Stimulated activated CD8-positive, alpha-beta memory T cell treated with anti-CD3 and anti-CD28 coated beads, Interleukin-7, amount 100 ng/mL, for 1 hour (primary cell): Measurements from ENCODE around the gene INHA.
A peak's percentile ranks its signal among the peaks of the same experiment; 100 is the strongest.

Source experiments
- DNase-seq, 2 donors: peaks; one replicate each; pipeline ENCODE4 v3.0.0-alpha.2; 2020; ENCODE audit warnings: low read depth in 2 of 2

Gene INHA

DNA sequence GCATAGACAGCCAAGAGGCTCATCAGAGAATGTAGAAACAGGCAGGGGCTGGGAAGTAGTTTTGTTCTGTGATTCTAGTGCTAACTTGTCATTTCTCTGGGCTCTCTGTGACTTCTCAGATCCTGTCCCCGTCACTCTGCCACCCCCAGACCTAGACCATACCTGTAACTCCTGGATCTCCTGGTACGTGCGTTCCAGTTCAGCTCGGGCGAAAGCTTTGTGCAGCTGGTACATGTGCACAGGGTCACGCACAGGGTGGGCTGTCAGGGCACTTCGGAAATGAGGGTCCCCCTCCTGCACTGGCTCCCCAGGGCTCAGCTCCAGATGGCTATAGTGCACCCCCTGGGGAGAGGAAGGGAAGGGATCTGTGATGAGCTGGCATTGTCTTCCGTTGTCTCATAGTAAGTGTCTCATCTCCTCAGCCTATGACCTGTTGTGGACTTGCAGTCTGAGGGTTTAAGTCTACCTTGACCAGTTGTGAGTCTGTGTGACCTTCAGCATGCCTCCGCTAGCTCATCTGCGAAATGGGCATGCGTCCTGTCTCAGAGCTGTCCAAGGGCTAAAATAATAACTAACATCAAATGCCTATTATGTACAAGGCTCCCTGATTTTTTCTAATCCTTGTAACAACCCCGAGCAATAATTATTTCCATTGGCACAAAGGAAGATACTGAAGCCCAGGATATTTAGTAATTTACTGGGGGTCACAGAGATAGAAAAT, 31.2 kb upstream of the INHA start:
- DNase-seq, result no peak

DNA sequence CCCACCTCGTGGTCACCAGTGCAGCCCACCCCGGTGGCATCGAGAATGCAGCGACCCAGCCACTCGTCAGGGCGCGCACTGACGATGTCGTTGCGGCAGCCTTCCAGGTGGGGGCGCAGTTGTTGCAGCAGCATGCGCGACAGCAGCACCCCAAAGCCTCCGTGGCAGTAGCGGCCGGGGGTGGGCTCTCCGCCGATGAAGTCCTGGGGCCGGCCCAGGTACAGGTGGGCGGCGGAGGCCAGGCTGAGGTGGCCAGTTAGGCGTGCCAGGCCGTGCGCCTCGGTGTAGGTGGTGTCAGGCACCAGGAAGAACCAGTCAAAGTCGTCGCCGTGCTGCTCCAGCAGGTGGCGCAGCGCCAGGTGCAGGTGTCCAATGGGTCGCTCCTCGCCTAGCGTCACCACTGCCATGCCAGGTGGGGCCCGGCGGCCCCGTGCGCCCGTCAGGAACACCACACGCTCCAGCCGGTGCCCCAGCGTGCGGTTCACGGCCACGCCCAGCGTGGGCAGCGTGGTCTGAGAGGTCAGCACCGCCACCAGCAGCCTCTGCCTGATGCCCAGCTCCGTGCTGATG, 30.4 kb upstream of the INHA start:
- peak; percentile 60 to 70 for DNase-seq

DNA sequence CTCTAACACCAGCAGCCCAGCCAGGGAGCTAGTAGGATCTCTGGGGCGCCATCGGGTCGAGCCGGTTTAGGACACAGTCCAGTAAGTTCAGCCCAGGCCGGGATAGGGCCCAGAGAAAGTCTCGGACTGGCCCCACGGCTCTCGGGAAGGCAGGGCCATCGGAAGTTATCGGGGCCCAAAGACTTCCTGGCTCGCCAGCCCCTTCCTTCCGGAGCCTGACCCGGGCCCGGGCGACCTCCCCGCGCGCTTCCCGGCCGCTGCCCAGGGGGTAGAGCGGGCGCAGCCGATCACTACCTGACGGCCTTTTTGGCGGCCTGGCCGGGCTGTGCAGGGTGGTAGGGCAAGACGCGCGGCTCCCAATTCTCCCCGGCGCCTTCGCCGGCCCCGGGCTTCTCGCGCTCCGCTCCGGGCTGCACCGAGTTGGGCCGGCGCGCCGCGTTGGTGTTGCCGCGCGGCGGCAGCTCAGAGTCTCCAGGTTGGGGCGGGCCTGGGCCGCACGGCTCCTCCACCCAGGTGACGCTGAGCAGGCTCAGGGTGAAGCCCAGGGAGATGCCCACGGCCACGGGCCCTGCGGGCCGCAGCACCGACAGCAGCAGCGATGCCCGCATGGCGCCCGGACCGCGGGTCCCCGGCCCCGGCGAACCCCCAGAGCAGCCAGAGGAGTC, 29.0 kb upstream of the INHA start:
- DNase-seq, result no peak

DNA sequence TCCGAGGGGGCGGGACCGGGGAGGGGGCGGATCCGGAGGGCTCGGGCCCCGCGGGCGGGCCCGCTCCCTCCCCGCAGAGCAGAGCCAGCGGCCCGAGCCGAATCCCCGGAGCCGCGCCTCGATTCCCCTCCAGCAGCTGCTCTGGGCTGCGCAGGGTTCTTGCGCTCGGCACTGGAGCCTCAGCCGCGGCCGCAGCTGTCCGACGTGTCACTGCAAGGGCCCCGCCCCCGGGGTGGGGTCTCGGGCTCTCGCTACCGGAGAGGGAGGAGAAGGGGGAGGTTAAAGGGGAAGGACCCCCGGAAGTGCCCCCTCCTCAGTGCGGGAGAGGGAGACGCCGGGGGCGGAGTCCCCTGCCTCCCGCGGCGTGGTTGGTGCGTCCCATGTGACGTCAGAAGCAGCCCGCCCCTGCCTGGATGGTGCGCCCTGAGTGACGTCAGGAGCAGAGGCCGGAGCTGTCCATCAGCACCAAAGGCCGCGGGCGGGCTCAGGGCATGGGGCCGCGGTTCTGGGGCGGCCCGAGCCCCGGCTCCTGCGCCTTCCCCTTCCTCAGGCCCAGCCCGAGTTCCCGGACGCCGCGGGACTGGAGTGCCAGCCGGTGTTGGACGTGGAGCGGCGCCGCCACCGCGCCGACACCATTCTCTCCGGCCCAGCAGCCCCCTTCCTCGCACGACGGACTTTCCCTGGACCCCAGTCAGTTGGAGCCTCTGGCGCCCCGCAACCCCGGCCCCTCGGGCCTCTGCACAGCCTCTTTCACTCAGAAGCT, 28.3 kb upstream of the INHA start, which contains the start of the genes CHPF and TMEM198:
Gene CHPF (minus strand): TSS at position 214 of the 763 bp plus-strand sequence. CDS start 271 bp downstream, outside the sequence.
Gene TMEM198 (plus strand): TSS at position 433 of the 763 bp plus-strand sequence. CDS start 700 bp downstream, outside the sequence.
- peak; percentile 79 to 82 for DNase-seq

DNA sequence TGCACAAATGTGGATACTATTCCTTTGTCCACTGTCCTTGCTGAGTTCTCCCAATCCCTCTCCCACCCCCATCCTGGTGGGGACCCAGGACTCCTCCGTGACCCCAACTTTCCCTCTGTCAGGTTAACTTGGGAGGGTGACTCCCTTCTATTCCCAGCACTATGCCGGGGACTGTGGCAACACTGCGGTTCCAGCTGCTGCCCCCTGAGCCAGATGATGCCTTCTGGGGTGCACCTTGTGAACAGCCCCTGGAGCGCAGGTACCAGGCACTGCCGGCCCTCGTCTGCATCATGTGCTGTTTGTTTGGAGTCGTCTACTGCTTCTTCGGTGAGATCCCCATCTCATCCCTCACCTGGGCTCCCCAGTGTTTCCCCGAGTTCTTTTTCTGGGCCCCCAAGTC, 27.5 kb upstream of the INHA start:
- DNase-seq, result no peak

DNA sequence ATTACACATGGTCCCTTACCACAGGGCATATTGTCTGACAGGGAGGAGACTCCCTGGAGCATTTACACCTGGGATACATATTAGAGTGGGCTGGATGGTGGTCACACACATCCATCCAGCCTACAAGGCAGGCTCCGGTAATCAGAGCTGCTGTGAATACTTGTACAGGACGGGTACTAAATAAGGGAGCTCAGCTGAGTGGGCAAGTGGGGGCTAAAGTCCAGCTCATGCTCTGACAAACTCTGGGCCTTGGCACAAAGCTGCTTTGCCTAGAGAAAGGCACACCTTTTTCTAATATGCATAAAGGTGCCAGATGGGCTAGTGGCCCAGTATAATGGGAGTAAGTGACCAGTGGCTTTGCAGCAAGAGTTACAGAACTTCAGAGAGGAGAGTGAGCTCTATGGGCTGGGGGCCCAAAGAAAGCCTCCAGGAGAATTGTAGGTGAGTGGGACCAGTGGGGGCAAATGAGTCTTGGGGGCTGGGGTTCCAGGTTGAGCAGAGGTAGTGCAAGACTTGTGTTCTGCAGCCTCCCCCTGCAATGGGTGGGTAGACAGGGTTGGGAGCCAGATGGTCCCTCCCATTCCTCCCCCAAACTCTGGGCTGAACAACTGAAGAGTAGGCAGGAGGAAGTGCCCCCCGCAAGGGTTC, 26.7 kb upstream of the INHA start:
- no peak for DNase-seq

DNA sequence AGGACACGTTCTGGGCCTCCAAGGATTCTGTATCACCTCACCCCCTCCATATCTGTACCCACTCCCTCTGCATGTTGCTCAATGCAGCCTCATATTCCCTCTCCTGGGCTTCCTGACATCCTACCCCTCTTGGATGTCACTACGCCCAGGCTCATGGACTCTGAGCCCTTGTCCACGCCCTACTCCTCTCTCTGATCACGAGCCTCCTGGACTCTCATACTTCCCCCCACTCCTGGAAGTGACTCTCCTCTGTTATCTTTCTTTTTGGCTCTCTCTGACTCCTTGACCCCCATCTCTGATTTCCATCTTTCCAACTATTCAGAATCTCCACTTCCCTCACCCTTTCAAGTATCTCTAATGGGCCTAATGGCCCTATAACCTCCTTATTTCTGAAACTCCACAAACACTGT, 26.2 kb upstream of the INHA start:
- no peak for DNase-seq

DNA sequence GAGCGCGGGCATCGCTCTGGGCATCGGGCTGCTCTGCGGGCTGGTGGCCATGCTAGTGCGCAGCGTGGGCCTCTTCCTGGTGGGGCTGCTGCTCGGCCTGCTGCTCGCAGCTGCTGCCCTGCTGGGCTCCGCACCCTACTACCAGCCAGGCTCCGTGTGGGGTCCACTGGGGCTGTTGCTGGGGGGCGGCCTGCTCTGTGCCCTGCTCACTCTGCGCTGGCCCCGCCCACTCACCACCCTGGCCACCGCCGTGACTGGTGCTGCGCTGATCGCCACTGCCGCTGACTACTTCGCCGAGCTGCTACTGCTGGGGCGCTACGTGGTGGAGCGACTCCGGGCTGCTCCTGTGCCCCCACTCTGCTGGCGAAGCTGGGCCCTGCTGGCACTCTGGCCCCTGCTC, 24.5 kb upstream of the INHA start:
- DNase-seq, result no peak

DNA sequence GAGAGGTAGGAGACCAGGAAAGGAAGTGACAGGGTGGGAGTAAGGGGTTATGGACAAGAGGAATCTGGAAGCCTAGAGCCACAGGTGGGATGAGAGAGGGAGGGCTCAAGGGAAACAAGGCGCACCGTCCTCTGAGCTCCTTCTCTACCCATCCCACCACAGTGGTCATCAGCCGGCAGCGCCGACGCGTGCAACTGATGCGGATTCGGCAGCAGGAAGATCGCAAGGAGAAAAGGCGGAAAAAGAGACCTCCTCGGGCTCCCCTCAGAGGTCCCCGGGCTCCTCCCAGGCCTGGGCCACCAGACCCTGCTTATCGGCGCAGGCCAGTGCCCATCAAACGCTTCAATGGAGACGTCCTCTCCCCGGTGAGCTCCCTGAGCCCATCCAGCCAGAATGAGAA, 23.1 kb upstream of the INHA start:
- DNase-seq, result no peak

DNA sequence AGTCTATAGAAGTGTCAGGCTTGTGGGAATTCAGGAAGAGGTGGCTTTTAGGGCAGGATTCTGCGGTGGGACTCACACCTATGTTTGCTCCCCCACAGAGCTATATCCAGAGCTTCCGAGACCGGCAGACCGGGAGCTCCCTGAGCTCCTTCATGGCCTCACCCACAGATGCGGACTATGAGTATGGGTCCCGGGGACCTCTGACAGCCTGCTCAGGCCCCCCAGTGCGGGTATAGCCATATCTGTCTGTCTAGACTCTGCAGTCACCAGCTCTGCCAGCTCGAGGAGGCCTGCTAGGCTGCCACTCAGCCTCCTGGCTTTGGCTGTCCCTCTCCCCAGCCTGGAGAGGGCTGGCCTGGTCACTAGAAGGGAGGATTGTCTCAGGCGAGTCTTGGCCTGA, 22.5 kb upstream of the INHA start:
- DNase-seq, result no peak

DNA sequence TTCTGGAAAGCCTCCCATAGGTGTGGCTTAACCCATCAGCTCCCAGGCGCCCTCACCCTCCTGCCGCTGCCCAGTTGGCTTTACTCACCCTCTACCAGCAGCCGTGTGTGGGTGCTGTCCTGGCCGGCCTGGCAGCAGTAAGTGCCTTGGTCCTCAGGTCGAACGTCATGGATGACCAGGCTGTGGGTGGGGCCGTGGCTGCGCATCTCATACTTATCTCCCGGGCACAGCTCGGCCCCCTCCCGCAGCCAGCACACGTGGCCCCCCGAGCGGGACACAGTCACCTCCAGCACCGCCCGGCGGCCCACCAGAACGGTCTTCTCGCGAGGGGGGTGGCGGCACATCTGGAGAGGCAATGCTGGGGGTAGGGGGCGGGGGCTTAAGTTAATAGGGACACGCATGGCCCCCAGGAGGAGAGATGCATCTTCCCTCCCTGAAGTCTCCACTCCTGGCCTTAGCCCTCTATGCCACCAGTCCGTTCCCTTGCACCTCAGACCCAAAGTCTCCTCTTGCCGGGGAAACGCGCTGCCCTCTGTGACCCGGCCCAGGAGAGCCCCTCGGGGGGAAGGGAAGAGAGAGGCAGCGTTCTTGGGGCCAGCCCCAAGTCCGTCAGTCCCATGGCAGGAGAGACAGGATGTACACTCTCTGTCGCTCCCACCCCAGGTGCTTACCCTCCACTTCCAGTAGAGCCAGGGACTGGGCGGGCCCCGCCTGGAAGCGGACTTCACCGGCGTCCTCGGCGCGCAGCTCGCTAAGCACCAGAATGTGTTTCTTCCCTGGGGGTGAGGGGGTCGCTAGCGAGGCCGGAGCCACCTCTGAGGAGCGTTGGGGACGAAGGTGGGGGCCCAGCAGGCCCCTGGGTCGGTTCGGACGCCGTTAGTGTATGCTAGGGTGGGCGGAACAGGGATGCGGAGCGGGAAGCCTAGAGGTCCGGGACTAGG, 20.4 kb upstream of the INHA start:
- no peak for DNase-seq

DNA sequence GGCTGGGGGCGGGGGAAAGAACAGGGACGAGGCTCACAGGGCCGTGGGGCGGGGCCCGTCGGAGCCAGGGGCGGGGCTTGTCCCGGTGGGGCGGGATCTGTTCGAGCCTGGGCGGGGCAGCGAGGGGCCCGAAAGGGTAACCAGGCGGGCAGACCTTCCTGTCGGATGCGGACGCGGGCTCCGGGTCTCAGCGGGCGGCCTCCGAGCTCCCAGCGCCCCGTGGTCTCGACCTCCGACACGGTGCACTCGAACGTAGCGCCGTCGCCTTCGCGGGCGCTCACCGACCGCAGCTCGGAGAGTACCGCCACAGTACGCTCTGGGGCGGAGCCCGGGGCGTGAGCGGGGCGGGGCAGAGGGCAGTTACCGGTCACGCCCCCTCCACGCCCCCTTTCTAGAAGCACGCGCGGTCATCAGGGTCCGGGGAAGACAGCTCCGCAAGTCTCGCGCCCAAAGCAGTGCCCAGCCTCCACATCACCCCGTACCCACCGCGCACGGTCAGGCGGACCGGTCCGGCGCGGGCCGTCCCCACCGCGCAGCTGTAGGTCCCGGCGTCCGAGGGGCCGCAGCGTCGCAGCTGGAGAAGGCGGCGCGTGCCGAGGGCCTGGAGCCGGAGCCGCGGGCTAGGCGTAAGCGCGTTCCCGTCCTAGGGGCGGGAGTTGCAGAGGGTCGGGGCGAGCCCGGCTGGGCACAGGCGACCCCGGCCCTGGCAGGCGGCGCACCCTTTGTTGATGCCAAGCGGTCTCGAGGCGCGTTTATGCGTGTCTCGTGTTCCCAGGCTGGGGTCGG, 19.5 kb upstream of the INHA start:
- DNase-seq, result peak; percentile 50 to 68

DNA sequence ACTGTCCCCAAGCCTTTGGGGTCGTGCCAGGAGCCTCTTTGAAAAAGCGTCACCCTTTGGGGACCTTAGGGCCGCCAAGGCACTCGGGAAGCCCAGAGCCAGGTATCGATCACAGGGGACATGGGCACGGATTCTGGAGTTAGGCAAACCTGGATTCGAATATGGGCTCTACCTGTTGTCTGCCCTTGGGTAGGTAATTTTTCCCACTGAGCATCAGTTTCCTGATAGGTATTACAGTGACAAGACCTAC, 19.0 kb upstream of the INHA start:
- DNase-seq, result no peak

DNA sequence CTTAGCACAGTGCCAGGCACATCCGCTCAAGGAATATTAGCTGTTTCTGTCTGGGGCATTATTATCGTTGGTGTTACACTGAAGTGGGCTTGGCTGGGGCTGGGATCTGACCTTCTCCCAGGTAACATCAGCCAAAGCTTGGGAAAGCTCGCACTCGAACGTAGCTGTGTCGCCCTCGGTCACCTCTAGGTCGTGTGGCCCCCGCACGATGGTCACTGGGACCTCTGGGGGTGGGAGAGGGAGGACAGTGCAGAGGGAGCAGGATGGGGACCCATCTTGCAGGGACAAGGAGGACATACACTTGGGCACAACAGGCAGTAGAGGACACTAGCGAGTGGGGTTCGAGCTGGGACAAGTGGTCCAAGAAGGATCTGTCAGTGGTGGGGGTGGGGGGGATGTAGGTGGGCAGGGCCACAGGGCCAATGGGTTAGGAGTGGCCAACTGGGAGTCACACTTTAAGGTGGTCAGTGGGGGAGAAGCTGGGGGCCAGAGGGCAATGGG, 18.6 kb upstream of the INHA start:
- DNase-seq, result no peak

DNA sequence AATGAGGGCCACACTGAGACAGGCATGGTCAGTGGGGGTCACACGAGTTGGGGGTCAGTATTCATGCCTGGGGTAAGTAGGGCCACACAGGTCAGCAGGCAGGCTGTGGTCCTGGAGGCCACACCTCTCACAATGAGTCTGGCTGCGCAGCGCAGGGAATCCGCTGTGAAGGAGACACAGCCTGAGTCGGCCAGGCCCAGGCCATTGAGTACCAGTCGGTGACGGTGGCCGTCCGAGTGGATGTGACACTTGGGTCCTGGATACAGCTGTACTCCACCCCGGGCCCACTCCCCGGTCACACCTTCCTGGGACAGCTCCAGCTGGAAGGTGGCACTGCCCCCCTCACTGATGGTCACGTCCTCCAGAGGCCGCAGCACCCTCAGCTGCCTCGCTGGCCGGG, 17.8 kb upstream of the INHA start:
- no peak for DNase-seq

DNA sequence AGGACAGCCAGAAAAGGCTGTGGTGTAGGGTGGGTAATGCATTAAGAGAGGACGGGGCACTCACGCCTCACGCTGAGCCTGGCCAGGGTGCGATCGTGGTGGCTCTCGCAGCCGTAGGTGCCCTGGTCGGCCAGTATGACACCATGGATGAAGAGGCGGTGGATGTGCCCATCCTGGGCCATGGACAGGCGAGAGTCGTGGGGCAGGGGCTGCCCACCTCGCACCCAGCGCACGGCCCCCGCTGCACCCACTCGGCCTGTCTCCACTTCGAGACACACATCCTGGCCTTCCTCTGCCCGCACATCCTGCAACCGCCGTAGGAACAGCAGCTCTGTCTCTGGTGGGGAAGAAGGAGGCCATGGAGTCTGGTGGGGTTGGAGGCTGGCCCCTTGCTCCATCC, 16.2 kb upstream of the INHA start:
- no peak for DNase-seq

DNA sequence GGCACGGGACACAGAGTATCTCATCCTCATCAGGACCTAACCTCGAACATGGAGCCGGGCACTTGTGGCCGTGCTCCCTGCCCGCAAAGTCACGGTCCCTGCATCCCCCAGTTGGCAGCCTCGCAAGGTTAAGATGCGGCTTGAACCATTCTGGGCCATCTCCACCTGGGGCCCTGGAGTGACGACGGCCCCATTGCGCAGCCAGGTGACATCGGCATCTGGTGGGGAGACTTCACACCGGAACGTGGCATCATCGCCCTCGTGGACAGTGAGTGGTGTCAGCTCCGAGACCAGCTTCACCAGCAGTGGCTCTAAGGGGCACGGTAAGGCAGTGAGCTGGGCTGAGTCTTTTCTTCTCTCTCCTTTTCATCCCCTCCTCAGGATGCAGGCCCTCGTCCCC, 15.7 kb upstream of the INHA start:
- no peak for DNase-seq

DNA sequence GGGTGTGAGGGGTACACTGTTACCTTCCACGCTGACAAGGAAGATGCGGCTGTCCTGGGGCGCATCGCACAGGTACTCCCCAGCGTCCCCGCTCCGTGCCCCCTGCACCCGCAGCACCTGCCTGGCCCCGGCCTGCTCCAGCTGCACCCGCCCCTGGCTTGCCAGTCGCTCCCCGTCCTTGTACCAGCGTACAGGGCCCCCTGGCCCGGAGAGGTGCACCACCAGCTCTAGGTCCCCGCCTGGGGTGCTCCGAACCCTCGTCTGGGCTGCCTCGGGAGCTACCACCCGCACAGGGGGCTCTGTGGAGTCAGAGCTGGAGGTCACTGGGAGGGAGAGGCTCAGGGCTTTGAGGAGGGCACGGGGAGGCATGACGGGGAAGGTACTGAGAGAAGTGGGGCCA, 14.8 kb upstream of the INHA start:
- no peak for DNase-seq

DNA sequence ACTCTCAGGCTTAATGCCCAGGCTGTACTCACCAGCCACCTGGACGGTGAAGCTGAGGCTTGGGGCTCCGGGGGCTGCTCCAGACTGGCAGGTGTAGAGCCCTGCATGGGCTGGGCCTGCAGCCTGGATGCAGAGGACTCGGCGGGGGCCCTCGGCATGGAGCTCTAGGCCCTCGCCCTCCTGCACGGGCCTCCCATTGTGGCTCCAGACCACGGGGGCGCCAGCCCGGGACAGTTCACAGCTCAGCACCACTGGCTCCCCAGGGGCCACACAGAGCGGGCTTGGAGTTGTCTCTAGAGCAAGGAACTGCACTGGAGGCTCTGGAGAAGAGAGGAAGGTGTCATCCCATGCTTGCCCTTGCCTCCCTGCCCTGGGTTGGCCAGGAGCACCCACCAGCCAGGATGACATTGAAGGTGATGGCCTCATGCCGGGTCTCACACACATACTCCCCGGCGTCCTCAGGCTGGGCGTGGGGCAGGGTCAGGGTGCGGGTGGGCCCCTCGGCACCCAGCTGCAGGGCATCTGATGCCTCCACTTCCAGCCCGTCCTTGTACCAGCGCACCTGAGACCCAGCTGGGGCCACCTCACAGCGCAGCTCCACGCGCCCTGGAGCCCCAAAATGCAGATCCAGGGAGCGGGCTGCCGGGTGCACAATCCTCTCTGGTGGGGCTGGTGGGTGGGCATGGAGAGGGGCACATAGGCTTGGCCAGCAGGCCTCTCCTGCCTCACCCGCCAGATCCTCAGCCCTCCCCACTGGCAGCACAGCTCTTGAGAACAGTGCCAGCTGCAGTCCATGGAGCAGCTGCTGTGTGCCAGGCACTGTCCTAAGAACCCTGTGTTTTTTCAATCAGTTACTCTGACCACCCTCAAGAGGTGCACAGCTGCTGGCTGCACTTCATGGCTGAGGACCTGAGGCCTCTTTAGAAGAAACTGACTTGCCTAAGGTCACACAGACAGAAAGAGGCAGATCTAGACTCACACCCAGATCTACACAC, 14.0 kb upstream of the INHA start:
- DNase-seq, result no peak
